Daoy (cell line): ENCODE results near the gene ARMH1. TPM values are rescaled to one million over a fixed set of nuclear protein-coding genes. Genes with fewer than 3 reads are reported as not detected.
"Not testable (repeated sequence)": the region's sequence is repeated elsewhere in the genome, so short reads cannot be mapped to it uniquely, and the experiment has no call there.

Experiments
- DNase-seq: peaks from one replicate; pipeline ENCODE4 v3.0.0-alpha.2; 2015; ENCODE audit warnings: low read depth
- total RNA-seq: library from RNA; depleted of rRNA; stranded (reverse); fragments of >200 nt; shearing (Covaris generic); gene quantifications from 2 replicates; pipeline ENCODE4 v1.2.3, GENCODE V29; 2014

ARMH1 gene
- total RNA-seq, 1 experiment from 2014 or later, result not detected

GRCh38 chr1:44723496-44724295 lies 49.2 kb downstream of the ARMH1 start:
- no peak for DNase-seq

- no peak for DNase-seq
Measured at GRCh38 chr1:44724296-44724954, 49.9 kb downstream of the ARMH1 start.

- no peak for DNase-seq
Measured at GRCh38 chr1:44724955-44725698, 50.6 kb downstream of the ARMH1 start.

GRCh38 chr1:44730741-44731512 lies 56.4 kb downstream of the ARMH1 start, which contains the start of gene RNU5D-1:
Gene RNU5D-1 (minus strand): TSS chr1:44731170.
- DNase-seq, result peak; percentile 95

- DNase-seq, result peak; percentile 56
Measured at GRCh38 chr1:44733365-44733764, 58.9 kb downstream of the ARMH1 start.

GRCh38 chr1:44733784-44734183 lies 59.3 kb downstream of the ARMH1 start:
- DNase-seq, result no peak

- no peak for DNase-seq
Measured at GRCh38 chr1:44735992-44736391, 61.5 kb downstream of the ARMH1 start.

- not testable (repeated sequence) for DNase-seq
Measured at GRCh38 chr1:44738953-44739306, 64.4 kb downstream of the ARMH1 start.

- peak; percentile 100 for DNase-seq
Measured at GRCh38 chr1:44739307-44740178, 65.0 kb downstream of the ARMH1 start, which contains the start of gene KIF2C. Gene KIF2C (plus strand): TSS chr1:44739837. CDS start chr1:44739933, 96 bp downstream.

- no peak for DNase-seq
Measured at GRCh38 chr1:44740179-44740617, 65.7 kb downstream of the ARMH1 start.

GRCh38 chr1:44743211-44743610 lies 68.7 kb downstream of the ARMH1 start:
- no peak for DNase-seq

- no peak for DNase-seq
Measured at GRCh38 chr1:44747878-44748277, 73.4 kb downstream of the ARMH1 start.

- DNase-seq, result no peak
Measured at GRCh38 chr1:44757420-44757819, 82.9 kb downstream of the ARMH1 start.

GRCh38 chr1:44759077-44759476 lies 84.6 kb downstream of the ARMH1 start:
- DNase-seq, result no peak

GRCh38 chr1:44760876-44761275 lies 86.4 kb downstream of the ARMH1 start:
- no peak for DNase-seq

GRCh38 chr1:44766421-44766820 lies 91.9 kb downstream of the ARMH1 start:
- DNase-seq, result not testable (repeated sequence)
